ENCODE data around the gene TMEM132C. TPM values are rescaled to one million over a fixed set of nuclear protein-coding genes. Genes with fewer than 3 reads are reported as not detected.

TMEM132C gene
- total RNA-seq, 1 experiment from 2014 or later: not detected

- POLR2A ChIA-PET (ENCODE audit: unreplicated experiment): no interaction called here
- no peak overlapping the region for H2AFZ ChIP-seq (ENCODE audit: low read length)
Measured at GRCh38 chr12:128551266-128551665, 284.3 kb downstream of the TMEM132C start.

GRCh38 chr12:128554546-128555304 is 287.8 kb downstream of the TMEM132C start:
- H3K4me3 ChIP-seq (ENCODE audit: low read length): no peak overlapping the region
- H3K9ac ChIP-seq (ENCODE audit: low read length): no peak overlapping the region
- no peak overlapping the region for H3K27ac ChIP-seq (ENCODE audit: low read length)
- no peaks in the 10 kb centered on the region for H3K9me2 ChIP-seq (replicated peaks; ENCODE audit: low read length)
- BruUV-seq (replicated peaks): no TSS peak
- no peaks in the 10 kb centered on the region for H3K36me3 ChIP-seq (ENCODE audit: low read depth, low read length)
- DNase-seq: no peak
- ChIA-PET POLR2A (ENCODE audit: unreplicated experiment) (no interaction called here), CTCF (no interaction called here)
- ATAC-seq: no peak
- H3K79me2 ChIP-seq (ENCODE audit: low read length): no peaks in the 10 kb centered on the region
- intact Hi-C loops (cut with micrococcal nuclease): no loop called here
- H3K4me1 ChIP-seq (ENCODE audit: insufficient read depth, low read length): no peaks in the 10 kb centered on the region
- no peak overlapping the region for H2AFZ ChIP-seq (ENCODE audit: low read length)
- TF ChIP-seq EZH2 (IDR thresholded peaks at IDR 0.05; ENCODE audit: low read length, unreplicated experiment) (no peak), CTCF (conservative IDR thresholded peaks at IDR 0.05; ENCODE audit: low read depth, low read length) (no peak), EZH2phosphoT487 (IDR thresholded peaks at IDR 0.05; ENCODE audit: borderline replicate concordance, low read length) (no peak)
- no peaks in the 10 kb centered on the region for H3F3A ChIP-seq (ENCODE audit: low read length, unreplicated experiment)
- no peaks in the 10 kb centered on the region for H4K20me1 ChIP-seq (ENCODE audit: low read length)
- peaks cover 59% of the 10 kb centered on the region for H3K27me3 ChIP-seq (ENCODE audit: low read length)
- no peak overlapping the region for H3K4me2 ChIP-seq (ENCODE audit: low read length)
- no peaks in the 10 kb centered on the region for H3K9me3 ChIP-seq (ENCODE audit: low read length)

More at GRCh38 chr12:128551266-128551665, 284.3 kb downstream of the TMEM132C start:
- Histone ChIP-seq H3K79me2 (ENCODE audit: low read length) (no peaks in the 10 kb centered on the region), H3K4me2 (ENCODE audit: low read length) (no peak overlapping the region), H3K27ac (ENCODE audit: low read length) (no peak overlapping the region), H3K36me3 (ENCODE audit: low read depth, low read length) (no peaks in the 10 kb centered on the region), H3F3A (ENCODE audit: low read length, unreplicated experiment) (no peaks in the 10 kb centered on the region), H4K20me1 (ENCODE audit: low read length) (0 out of 2 replicates have a peak, but pooled peaks cover 3% of the 10 kb centered on the region), H3K9ac (ENCODE audit: low read length) (no peak overlapping the region), H3K4me1 (ENCODE audit: insufficient read depth, low read length) (no peaks in the 10 kb centered on the region), H3K9me2 (replicated peaks; ENCODE audit: low read length) (no peaks in the 10 kb centered on the region), H3K9me3 (ENCODE audit: low read length) (no peaks in the 10 kb centered on the region), H3K4me3 (ENCODE audit: low read length) (no peak overlapping the region), H3K27me3 (ENCODE audit: low read length) (peaks cover 89% of the 10 kb centered on the region)
- CTCF ChIA-PET: no interaction called here
- no peak for TF ChIP-seq EZH2 (IDR thresholded peaks at IDR 0.05; ENCODE audit: low read length, unreplicated experiment)
- no peak for TF ChIP-seq EZH2phosphoT487 (IDR thresholded peaks at IDR 0.05; ENCODE audit: borderline replicate concordance, low read length)
- no peak for TF ChIP-seq CTCF (conservative IDR thresholded peaks at IDR 0.05; ENCODE audit: low read depth, low read length)
- DNase-seq: no peak
- no peak for ATAC-seq
- intact Hi-C loops (cut with micrococcal nuclease): no loop called here
- no TSS peak for BruUV-seq (replicated peaks)

GRCh38 chr12:128557231-128557630 is 290.3 kb downstream of the TMEM132C start:
- H3K27me3 ChIP-seq (ENCODE audit: low read length): peaks cover 34% of the 10 kb centered on the region
- no peaks in the 10 kb centered on the region for H3K79me2 ChIP-seq (ENCODE audit: low read length)
- TF ChIP-seq CTCF (conservative IDR thresholded peaks at IDR 0.05; ENCODE audit: low read depth, low read length) (no peak), EZH2phosphoT487 (IDR thresholded peaks at IDR 0.05; ENCODE audit: borderline replicate concordance, low read length) (no peak), EZH2 (IDR thresholded peaks at IDR 0.05; ENCODE audit: low read length, unreplicated experiment) (no peak)
- H4K20me1 ChIP-seq (ENCODE audit: low read length): no peaks in the 10 kb centered on the region
- H3K9me3 ChIP-seq (ENCODE audit: low read length): no peaks in the 10 kb centered on the region
- no peaks in the 10 kb centered on the region for H3F3A ChIP-seq (ENCODE audit: low read length, unreplicated experiment)
- H3K27ac ChIP-seq (ENCODE audit: low read length): no peak overlapping the region
- no peak overlapping the region for H3K4me3 ChIP-seq (ENCODE audit: low read length)
- H3K9ac ChIP-seq (ENCODE audit: low read length): no peak overlapping the region
- H3K4me1 ChIP-seq (ENCODE audit: insufficient read depth, low read length): no peaks in the 10 kb centered on the region
- no peaks in the 10 kb centered on the region for H3K36me3 ChIP-seq (ENCODE audit: low read depth, low read length)
- ATAC-seq: no peak
- intact Hi-C loops (cut with micrococcal nuclease): no loop called here
- no TSS peak for BruUV-seq (replicated peaks)
- ChIA-PET CTCF (no interaction called here), POLR2A (ENCODE audit: unreplicated experiment) (no interaction called here)
- H2AFZ ChIP-seq (ENCODE audit: low read length): no peak overlapping the region
- H3K9me2 ChIP-seq (replicated peaks; ENCODE audit: low read length): no peaks in the 10 kb centered on the region
- no peak for DNase-seq
- H3K4me2 ChIP-seq (ENCODE audit: low read length): no peak overlapping the region
